GM18951 (cell line): ENCODE results near the gene MAPKAP1.

Source experiments
- POLR2A ChIP-seq: IDR thresholded peaks from 4 replicates; pipeline ENCODE4 v1.6.1; 2011; ENCODE audit warnings: mild to moderate bottlenecking; ENCODE audit not compliant: insufficient read length, insufficient read depth; ENCODE audit errors: extremely low read depth
- in situ Hi-C: fragments of 300-500 bp; cut with MboI; formaldehyde crosslinking; loops from one replicate; pipeline ENCODE4 v1.12.0; 2022; ENCODE audit warnings: low sequenced_read_pairs, mixed read lengths, inconsistent platforms; ENCODE audit not compliant: unreplicated experiment

Gene MAPKAP1

GRCh38 chr9:125421166-125421565, 285.8 kb downstream of the MAPKAP1 start:
- no peak for TF ChIP-seq POLR2A
- in situ Hi-C loops = no loop called here

DNA sequence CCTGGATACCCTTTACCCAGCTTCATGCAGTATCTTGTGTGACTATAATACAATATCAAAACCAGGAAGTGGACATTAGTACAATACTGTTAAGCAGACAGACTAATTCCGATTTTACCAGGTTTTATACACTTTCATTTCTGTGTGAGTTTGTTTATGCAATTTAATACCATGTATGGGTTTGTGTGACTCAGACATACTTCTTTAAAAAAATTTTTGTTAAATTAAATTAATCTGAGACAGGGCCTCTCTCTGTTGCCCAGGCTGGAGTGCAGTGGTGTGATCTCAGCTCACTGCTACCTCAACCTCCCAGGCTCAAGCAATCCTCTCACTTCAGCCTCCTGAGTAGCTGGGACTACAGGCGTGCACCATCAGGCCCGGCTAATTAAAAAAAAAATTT, 288.6 kb downstream of the MAPKAP1 start:
- no peak for TF ChIP-seq POLR2A
- in situ Hi-C loops = no loop called here

GRCh38 chr9:125416517-125416916, 290.5 kb downstream of the MAPKAP1 start:
- in situ Hi-C loops = no loop called here
- TF ChIP-seq POLR2A = no peak

DNA sequence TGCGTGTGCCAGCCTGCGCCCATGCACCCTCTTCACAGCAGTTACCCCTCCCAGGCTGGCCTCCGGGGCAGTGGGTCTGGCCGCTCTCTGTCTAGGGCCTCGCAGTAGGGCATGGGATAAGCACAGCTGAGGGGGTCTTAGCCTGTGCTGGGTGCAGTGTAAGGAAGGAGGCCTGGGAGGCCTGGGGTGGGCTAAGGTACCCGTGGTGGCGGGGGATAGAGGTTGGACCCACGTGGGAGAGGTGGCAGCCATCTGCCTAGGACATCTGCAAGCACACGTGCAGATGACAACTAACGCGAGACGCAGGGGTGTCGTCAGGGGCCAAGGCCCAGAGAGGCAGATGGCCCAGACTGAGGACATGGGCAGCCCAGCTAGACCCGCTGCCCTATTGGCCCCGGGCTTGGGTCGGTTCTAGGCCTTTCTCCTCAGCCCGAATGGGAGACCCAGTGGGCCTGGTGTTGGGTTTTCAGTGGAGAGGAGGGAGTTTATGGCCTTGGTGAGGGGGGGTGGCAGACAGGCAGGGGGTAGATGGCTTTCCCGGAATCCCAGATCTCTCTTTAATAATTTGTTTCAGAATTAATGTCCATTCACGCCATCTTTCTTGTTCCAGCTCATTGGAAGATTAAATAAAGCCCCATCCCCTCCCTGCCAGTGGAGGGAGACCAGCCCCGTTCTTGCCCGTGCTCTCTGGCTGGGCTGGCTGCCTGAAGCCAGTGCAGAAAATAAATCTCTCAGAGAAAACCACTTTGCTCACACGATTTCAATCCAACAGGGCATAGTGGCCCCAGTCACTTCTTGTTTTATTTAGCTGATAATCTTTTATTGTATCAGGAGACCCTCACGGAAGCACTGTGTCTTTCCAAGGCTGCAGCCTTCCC, 291.2 kb downstream of the MAPKAP1 start:
- in situ Hi-C loops = no loop called here

DNA sequence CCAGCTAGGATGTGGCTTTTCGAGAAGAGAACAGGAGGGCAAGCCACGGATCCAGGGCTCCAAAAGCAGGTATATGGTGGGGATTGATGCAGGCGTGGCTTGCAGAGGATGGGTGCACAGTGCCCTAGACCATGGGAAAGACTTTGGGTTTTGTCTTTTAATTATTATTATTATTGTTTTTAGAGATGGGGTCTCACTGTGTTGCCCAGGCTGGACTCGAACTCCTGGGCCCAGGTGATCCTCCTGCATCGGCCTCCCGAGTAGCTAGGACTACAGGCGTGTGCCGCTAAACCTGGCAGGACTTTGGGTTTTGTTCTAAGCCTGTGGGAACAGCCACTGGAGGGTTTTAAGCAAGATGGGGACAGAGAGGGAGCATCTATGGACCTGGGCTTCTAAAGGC, 293.4 kb downstream of the MAPKAP1 start:
- in situ Hi-C loops = no loop called here
- TF ChIP-seq POLR2A = no peak

More for the DNA sequence above, 291.2 kb downstream of the MAPKAP1 start:
- no peak for TF ChIP-seq POLR2A

DNA sequence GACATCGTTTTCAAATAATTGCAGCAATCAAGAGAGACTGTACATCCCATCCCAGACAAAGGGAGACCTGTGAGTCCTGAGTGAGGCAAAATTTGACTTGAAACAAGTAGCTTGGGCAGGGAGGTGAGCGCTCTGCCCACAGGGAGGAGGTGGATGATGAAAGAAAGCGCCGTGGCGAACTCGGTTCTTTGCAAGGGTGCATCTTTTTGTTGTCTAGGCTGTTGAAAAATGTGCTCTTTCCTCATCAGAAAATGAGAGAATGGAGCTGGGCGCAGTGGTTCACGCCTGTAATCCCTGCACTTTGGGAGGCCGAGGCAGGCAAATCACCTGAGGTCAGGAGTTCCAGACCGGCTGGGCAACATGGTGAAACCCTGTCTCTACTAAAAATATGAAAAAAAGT, 294.8 kb downstream of the MAPKAP1 start:
- no peak for TF ChIP-seq POLR2A
- in situ Hi-C loops = no loop called here

GRCh38 chr9:125411171-125411756, 295.7 kb downstream of the MAPKAP1 start:
- in situ Hi-C loops = no loop called here
- no peak for TF ChIP-seq POLR2A

- TF ChIP-seq POLR2A = no peak
- in situ Hi-C loops = no loop called here
Measured at GRCh38 chr9:125410522-125410894, 296.5 kb downstream of the MAPKAP1 start.

DNA sequence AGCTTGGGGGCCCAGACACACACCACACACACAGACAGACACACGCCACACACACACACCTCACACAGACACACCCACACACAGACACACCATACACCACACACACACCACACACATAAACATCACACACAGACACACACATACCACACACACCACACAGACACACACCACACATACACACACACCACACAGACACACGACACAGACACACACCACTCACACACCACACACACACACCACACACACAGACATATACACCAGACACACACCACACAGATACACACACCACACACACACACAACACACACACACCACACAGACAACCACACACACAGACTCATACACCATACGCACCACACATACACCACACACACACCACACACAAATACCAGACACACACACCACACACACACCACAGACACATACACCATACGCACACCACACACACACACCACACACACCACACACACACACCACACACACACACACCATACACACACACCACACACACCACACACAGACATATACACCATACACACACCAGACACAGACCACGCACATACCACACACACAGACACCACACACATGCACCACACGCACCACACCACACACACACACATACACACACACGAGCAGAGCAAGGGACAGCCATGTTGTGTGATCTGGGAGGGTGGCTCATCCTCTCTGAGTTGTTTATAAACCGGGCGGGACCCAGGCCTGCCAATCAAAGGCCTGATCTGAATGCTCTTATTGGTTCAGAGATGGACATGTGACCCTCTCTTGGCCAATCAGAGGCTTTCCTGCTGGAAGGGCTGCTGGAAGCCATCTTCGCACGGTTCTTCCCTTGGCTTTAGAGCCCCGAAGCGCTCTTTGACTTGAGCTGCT, 297.1 kb downstream of the MAPKAP1 start:
- TF ChIP-seq POLR2A = no peak
- in situ Hi-C loops = loop anchor here (10.0 kb wide), 1 partner anchor 815 kb away; no protein-coding TSS in a partner anchor

DNA sequence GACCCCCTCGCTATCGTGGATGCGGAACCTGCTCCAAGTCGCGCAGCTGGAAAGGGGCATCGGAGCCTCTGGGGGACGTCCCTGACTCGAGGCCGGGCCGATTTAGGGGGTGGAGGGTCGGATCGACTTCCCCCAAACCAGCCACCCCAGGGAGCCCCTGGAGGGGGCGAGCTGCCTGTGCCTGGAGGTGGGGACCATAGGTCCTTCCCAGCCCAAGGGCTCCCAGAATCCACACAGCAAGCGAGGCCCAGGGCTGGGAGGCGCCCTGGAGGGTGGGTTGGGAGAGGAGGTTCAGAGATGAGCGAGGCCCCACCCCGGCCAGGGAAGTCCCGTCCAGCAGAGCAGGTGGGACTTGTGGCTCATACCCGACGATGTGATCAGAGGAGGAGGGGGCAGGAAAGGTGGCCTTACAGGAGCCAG, 297.8 kb downstream of the MAPKAP1 start:
- in situ Hi-C loops = loop anchor here (10.0 kb wide), 1 partner anchor 816 kb away; no protein-coding TSS in a partner anchor
- TF ChIP-seq POLR2A = no peak

DNA sequence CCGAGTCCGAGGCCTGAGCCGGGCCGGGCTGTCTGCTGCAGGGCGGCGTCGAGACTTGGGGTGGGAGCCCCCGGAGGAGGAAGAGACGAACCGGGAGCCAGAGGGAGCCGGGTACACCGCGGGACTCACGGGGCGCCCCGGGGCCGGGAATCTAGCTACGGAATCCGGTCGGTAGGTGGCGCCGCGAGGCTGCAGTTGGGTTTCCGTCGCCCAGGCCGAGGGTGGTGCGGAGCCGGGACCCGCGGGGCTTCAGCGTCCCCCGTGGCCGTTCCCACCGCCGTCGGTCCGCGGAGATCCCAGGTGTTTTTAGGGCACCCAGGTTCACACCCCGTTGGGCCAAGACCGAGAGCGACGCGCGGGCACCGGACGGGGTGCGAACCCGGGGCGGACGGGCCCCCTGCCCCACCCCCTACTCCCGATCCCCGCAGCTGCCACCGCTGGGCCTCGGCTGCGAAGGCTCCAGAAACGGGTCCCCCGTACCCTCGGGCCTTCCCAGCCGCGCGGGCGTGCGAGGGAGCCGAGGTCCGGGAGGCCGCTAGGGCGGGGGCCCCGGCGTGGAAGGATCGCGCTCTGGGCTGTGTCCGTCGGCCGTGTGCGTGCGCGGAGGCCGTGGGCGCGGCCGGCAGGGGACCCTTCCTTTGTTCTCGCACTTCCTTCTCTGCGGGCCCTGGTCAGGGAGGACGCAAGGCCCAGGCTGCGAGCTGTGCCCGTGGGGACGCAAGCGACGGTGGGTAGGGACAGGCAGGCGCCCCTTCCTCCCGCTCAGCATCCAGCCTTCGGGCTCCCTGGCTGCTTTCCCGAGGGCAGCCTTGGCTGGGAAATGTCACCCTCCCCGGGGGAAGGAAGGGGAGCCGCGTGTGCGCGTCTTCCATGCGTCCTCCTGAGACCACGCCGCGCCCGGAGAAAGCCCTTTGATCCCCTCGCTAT, 298.8 kb downstream of the MAPKAP1 start:
- TF ChIP-seq POLR2A = no peak
- in situ Hi-C loops = loop anchor here (10.0 kb wide), 1 partner anchor 817 kb away; no protein-coding TSS in a partner anchor

DNA sequence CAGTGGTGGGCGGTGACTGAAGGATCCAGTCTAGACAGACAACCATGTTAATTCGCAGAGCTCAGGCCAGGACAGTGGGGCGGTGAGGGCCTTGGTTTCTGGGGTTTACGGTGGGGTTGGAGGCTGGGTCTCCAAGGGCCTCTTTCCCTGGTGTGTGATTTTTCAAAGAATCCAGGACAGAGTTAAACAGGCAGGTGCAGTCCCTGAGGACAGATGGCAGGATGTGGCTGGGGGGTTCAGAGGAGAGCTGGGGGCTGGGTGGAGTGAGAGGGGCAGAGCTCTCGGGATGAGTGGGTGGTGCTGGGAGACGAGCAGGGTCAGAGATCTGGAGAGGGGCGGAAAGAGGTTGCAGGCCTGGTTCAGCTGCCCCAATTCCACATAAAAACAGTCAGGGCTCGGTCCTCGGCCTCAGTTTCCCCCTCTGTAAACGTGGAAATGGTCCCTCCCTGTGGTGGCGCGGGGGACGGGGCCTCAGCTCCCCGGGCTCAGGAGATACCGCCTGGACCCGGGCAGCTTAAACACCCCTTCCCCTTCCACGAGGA, 299.5 kb downstream of the MAPKAP1 start:
- in situ Hi-C loops = loop anchor here (10.0 kb wide), 1 partner anchor 817 kb away; no protein-coding TSS in a partner anchor

GRCh38 chr9:125406810-125407087, 300.3 kb downstream of the MAPKAP1 start:
- in situ Hi-C loops = loop anchor here (10.0 kb wide), 1 partner anchor 818 kb away; no protein-coding TSS in a partner anchor
- TF ChIP-seq POLR2A = no peak

More for the DNA sequence above, 299.5 kb downstream of the MAPKAP1 start:
- no peak for TF ChIP-seq POLR2A
